HG03196 (cell line): ENCODE data around the gene ACP4.
"Not testable (repeated sequence)": the region's sequence is repeated elsewhere in the genome, so short reads cannot be mapped to it uniquely, and the experiment has no call there.

Source experiments
- ATAC-seq: cut with Tn5 transposase; IDR thresholded peaks from one replicate; pipeline ENCODE4 v1.9.1; 2021; ENCODE audit not compliant: unreplicated experiment

ACP4 gene

DNA sequence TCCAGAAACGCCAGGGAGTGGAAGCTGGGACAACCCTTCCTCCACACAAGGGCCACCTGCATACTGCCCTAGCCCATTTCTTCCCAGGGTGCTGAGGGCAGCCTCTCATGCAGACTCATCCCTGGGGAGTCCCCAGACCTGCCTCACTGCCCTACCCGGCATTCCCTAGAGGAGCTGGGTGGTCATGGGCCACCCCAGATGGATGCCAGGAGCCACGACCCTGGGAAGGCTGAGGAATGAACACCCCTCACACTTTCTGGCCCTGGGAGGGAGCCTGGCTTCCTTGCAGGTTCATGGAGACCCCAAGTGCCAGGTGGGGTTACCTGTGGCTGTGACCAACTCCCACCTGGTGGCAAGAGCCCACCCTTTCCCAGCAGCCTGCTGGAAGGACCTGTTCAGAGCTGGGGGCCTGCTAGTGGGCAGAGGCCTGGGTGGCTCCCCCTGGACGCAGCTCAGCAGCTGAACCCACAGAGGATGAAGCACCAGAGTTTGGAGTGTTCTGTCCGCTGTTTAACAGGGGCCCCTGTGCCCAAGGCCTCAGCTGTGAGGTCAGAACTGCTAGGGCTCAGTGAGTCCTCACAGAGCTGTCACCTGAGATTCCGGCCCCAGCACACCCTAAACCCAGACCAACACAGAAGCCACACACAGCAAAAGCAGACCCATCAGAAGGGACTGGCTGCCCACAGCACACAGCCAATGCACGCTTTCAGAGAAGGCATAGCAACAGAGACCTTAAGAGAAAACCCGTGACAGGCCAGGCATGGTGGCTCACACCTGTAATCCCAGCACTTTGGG is 6.6 kb downstream of the ACP4 start:
- ATAC-seq = no peak

DNA sequence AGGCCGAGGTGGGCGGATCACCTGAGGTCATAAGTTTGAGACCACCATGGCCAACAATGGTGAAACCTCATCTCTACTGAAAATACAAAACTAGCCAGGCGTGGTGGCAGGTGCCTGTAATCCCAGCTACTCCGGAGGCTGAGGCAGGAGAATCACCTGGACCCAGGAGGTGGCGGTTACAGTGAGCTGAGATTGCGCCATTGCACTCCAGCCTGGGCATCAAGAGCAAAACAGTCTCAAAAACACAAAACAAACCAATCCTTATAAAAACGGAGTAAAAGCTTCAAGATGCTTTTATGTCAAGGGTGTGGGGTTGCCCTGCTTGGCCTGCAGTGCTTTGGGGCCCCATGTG is 7.2 kb downstream of the ACP4 start:
- ATAC-seq = no peak

DNA sequence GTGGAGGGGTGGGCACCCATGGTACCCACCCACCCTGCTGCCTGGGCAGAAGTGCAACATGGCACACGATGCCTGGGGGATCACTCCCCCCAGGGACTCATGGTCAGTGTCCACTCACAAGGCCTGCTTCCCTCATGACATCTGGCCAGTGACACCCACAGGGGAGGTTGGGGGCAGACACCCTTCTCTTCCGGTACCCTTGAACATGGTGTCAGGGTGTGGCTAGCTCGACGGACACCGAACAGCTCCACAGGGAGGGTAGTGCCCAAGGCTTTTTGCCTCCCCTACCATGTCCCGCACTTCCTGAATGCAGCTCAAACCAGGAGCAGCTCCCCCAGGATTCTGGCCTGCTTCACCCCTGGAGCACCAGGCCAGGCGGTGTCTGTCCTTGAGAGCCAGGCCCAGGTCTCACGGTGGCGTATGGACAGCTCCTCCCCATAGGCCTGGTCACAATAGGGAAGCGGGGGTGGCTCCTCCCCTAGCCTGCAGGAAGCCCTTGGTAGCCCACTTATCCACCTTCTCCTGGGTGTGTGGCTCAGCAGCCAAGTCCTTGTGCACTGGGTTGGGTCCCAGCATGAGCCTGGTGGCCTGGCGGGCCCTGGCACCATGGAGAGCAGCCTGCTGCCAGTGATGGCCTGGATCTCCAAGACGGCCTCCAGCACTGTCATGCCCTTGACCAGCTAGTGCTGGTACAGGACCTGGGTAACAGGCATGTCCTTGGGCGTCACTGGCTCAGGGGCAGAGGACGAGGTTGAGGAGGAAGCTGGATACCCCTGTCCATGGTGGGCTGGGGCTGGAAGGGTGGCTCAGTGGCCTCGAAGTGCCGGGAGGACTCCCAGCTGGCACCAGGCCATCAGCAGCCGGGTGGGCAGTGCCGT is 7.8 kb downstream of the ACP4 start:
- ATAC-seq = no peak

DNA sequence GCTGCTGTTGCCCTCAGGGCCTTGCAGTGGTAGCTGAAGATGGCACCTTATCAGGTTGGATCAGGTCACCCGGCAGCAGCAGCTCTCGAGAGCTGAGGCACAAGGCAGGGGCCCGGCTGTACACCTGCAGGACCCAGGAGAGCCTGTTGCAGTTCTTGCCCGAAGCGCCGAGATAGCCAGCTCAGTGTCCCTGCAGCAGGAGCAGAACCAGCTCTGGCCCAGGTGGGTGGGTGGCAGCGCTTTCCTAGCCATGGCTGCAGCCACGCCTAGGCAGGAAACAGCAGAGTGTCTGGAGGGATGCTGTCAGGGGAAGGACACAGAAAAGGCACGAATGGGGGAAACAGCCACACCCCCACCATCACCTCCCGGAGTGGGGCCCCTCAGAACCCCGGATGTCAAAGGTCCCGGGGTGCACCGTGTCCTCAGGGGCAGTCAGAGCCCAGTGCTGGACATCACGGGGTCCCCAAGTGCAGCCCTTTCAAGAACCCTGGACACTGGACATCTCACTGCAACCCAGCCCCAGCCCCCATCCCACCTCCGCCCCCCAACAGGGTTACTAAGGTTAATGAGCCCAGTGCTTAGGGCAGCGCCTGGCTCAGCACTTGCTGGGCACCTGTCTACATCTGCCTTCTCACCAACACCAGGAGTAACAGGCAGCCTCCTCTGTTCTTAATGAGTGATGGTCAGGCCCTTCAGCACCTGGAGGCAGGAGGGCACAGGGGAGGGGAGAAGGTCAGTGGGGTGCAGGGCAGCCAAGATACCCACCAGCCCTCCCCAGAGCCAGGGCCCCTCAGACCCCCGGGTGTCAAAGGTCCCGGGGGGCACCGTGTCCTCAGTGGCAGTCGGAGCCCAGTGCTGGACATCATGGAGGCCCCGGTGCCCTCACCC is 8.7 kb downstream of the ACP4 start:
- no peak for ATAC-seq

DNA sequence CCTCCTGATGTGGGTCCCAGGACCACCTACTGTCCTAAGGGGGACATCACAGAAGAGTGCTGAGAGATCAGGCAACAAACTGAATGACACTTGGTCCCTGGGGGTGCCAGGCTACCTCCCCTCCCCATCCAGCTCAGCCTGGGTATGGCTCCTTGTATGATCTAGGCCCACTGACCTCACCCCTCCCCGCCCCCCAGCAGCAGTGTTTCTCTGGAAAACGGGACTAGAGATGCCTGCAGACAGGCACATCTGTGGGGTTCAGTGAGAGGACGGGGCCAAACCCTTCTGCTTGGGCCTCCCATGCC is 9.3 kb downstream of the ACP4 start:
- ATAC-seq = no peak

DNA sequence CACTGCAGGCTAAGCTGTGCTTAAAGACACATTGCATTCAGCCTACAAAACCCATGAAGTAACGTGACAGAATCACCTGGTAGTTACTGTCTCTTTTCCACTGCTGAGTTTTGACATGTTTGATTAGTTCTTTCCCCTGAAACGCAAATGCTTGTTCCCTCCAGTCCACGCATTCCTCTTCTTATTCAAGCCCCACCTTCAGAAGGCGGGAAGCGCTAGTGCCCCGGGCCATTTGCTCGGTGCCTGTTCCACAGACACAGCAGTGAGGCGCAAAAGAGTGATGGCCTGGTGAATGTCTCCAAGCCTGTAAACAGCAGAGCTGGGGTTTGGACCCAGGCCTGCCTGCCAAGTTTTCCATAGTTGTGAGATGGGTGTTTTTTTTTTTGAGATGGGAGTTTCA is 10.9 kb downstream of the ACP4 start:
- no peak for ATAC-seq

DNA sequence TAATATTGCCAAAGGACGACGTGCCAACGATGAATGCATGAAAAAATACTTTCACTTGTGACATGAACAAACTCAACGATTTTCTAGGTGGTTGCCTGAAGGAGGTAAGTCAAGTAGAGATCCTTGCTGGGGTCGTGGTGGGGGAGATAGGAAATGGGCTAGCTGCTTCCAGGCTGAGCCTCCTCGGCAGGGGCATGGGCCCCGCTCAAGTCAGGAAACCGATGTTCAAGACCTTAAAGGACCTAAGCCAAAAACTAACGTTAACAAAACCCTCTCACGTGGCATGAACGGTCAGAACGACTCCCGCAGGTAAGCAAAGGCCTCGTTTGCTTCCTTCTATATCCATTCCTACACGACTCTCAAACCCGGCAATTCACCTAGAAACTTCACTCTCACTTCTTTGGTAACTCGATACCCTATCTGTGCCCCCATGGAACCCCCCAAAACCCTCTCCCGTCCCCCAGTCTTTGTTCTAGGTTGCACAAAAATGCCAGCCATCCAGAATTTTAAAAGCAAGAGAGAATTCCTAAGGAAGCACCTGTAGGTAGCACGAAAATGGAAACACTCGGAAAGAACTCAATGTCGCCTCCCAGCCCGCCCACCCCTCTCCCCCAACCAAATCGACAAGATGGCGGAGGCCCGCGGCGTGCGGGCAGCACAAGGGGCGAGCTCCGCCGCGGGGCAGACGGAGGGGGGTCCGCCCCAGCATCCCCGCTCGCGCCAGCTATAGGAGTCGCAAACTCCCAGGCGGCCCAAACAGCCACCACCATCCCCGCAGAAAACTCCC is 13.6 kb downstream of the ACP4 start:
- ATAC-seq = peak; percentile 9

DNA sequence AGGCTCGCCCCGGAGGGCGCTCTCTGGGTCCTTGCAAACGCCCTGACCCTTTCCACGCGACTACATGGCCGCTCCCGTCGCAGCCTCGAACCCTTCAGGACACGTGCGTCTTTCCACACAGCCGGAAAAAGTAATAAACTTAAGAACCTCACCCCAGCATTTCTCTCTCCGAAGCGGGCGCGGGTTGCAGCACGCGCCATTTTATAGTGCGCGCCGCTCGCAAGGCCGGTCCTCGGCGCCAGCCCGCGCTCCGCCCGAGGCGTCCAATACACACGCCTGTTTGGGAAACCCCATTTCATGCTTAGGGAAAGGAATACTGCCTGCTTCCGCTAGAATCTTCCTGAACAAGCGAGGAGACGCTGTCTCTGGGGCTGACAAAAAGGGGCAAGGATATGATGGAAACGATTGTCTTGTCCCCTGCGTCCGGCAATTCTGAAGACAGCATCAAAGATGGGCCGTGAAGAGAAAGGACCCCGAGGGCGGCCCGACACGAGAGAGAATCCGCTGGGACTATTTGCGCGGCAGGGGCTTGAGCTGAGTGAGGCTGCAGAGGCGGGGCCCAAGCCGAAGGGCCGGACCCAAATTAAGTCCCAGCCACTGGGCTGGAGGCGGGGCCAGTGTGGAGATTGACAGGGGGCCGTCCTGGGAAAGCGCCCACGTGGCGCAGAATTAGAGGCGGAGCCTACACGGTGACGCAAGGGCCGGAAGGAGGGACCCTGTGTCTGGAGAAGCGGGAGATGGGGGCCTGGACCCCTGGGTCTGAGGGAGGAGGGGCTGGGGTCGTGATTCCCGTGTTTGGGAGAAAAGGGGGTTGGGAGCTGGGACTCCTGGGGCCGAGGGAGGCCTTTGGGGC is 14.4 kb downstream of the ACP4 start:
- ATAC-seq = peak; percentile 96

DNA sequence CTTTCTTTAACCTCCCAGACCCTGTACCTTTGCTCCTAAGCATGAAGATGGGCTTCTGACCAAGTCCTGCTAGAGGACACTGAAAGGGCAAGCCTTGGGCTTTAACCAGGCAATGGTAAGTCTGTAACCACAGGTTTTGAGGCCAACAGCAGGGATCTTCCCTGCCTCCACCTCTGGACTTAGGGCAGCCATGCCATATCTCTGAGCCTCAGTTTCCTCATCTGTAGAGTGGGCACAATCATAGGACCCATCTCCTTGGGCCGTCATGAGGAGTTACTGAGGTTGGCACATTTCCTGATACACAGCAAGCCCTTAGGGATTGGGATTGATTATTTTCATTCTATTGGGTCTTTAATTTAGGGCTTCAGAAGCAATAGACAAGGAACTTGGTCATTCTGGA is 18.6 kb downstream of the ACP4 start:
- ATAC-seq = no peak

DNA sequence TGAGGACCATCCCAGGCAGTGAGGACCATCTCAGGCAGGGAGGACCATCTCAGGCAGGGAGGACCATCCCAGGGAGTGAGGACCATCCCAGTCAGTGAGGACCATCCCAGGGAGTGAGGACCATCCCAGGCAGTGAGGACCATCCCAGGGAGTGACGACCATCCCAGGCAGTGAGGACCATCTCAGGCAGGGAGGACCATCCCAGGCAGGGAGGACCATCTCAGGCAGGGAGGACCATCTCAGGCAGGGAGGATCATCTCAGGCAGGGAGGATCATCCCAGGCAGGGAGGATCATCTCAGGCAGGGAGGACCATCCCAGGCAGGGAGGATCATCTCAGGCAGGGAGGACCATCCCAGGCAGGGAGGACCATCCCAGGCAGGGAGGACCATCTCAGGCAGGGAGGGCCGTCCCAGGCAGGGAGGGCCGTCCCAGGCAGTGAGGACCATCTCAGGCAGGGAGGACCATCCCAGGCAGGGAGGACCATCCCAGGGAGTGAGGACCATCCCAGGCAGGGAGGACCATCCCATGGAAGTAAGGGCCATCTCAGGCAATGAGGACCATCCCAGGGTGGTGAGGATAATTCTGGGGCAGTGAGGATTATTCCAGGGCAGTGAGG is 21.5 kb downstream of the ACP4 start:
- not testable (repeated sequence) for ATAC-seq

DNA sequence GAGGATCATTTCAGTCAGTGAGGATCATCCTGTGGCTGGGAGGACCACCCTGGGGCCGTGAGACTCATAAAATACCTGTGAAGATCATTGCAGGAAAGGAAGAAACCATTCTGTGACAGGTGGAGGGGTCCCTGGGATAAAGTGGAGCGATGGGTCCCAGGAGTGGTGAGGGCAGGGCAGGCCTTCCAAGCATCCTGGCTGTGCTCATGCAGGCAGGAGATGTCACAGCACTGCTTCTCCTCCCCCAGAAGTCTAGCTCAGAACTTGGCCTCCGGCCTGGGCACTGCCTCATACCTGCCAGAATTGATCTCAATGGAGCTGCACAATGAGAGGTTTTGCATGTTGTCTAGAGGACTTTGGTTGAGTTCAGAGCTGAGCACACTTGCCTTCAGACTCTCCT is 22.3 kb downstream of the ACP4 start:
- no peak for ATAC-seq

DNA sequence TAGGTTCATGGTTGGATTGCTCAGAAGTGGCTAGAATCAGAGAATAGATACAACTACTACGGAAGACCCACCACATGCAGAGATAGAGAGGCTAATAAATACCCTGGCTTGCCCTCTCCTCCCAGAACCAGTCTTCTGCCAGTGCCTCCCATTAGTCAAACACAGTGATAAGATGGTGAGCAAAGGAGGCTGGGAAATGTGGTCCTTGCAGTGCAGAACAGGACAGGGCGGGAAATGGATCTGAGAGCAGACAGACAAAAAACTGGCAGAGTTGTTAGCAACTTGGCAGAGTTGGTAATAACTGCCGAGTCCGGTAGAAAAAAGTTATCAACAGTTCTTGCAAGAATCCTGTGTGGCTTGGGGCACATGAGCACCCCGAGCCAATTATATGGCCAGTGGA is 24.7 kb downstream of the ACP4 start:
- ATAC-seq = no peak

DNA sequence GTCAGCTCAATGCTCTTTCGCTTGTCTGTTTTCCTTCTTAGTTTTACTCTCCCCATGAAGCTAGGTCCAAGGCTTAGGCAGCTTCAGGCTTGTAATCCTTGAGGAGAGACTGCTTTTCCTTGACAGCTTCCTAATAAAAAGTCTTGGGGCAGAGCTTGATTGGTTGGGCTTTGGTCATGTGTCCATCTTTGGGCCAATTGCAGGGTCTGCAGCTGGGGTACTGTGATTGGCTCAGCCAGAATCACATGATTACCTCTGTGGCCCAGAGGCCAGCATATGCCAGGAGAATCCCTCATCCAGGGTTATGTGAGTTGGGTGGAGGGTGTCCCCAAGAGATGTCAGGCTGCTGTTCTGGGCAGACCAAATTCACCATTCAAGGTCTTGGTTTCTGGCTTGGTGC is 25.2 kb downstream of the ACP4 start:
- ATAC-seq = no peak

DNA sequence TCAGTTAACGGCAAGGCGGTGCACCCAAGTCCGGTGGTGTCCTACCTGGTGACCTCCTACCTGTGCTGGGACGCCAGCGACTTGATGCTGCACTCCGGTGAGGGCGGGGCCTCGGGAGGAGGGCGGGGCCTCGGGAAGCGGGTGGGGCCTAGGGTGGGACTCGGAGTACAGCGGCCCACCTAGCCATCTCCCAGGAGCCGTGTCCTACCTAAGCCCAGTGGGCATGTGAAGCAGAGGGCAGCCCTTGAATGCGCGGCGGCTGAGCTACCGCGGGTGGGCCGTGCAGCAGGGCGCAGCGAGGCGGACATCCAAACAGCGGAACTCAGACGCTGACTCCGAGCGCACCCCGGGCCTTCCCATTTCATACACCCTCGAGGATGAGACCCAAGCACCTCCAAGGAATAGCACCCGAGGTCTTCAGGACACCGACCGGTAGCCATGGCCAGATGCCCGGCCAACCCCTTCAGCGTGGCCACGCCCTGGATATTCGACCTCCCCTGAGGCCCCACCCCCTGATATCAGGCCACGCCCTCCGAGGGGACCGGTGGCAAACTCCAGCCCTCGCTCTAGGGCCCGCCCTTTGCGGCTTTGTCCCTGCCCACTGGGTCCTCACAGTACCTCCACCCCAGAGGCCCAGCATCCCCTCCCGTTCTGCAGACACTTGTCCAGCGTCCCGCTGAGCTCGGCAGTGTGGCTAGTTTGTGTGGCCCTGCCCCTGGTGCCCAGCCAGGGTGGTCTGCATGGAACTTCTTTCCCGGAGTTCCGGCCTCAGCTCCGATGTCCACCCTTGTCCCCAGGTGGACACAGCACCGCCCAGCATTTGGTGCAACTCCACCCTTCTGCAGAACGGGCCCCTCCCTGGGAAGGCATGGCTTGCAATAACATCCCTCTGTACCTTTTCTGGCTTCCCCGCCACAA is 28.0 kb downstream of the ACP4 start:
- peak; percentile 53 for ATAC-seq

DNA sequence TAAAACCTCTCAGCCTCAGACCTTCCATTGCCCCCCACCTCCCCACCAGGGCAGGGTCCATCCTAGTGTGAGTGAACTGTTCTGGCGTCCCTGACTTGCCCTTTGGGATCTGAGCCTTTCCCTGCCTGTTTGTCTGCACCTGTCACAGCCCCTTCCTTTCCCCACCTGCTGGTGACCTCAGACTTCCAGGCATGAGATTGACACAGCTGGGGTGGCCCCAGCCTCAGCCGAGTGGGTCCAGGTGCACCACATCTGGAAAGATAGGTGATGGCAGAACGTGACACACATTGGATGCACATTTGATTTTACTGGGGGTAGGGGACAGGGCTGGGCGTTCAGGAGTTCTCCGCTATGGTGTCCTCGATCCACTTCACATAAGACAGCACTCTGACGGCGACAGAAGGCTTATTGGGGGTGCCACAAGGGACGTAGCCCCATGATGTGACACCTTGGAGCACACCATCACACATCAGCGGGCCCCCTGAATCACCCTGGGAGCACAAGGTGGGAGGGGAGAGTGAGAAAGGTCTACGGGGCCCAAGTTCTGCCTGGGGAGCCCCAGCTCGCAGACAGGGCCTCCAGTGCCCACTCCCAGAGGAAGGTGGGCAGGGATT is 28.8 kb downstream of the ACP4 start:
- ATAC-seq = no peak

DNA sequence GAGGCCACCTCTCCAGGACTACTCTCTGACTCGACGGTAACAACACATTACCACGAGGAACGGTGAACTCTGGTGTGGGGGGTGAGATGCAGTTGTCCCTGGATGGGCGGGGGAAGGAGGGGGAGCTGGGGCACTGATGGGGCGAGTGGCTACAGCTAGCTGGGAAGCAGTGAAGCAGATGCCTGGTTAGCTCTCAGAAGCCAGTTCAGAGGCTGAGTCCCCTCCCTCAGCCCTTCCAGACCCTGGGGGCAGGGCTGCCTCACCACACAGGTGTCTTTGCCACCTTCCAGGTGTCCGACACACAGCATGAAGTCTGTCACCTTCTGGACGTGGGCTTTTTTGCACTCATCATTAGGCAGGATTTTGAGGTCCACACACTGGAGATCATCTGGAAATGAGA is 29.4 kb downstream of the ACP4 start:
- no peak for ATAC-seq

DNA sequence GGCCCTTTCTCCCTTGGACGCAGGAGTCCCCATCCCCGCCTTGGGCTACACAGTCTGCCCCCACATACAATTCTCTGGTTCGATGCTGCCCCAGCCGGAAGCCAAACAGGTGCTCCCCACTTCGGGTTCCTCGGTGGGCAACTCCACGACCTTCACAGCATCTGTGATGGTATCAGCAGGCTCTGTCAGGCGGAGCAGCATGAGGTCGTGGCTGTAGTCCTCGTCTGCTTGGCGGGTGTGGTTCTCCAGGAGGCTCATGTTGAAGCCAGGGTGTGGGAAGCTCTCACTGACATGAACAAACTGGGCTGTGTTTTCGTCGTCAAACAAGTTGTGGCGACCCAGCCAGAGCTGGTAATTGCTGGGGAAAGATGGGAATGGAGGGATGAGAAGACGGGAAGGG is 29.9 kb downstream of the ACP4 start:
- no peak for ATAC-seq
